SU-DHL-6 (cell line): Measurements from ENCODE around the gene ATPAF1.

Source experiments
- H2AFZ ChIP-seq: fragments of 200-600 bp; sonication (generic); 2 replicates; pipeline ENCODE4 v1.6.1; 2014; ENCODE audit warnings: low read depth, mild to moderate bottlenecking, moderate library complexity, mixed read lengths, antibody characterized with exemption, low read length; ENCODE audit not compliant: severe bottlenecking
- H3F3A ChIP-seq: fragments of 200-600 bp; shearing (Covaris generic); 2 replicates; pipeline ENCODE4 v1.6.0; 2016; ENCODE audit warnings: antibody characterized with exemption, mild to moderate bottlenecking; ENCODE audit not compliant: insufficient read depth
- H3K27ac ChIP-seq: fragments of 200-600 bp; sonication (generic); 2 replicates; pipeline ENCODE4 v1.5.1; 2016; ENCODE audit warnings: low read depth, mild to moderate bottlenecking, low read length, moderate library complexity, mixed read lengths
- H3K27me3 ChIP-seq: fragments of 200-600 bp; sonication (generic), shearing (Covaris generic); 2 replicates; pipeline ENCODE4 v1.6.0; 2014; ENCODE audit warnings: mild to moderate bottlenecking, low read length
- H3K36me3 ChIP-seq: fragments of 200-600 bp; sonication (generic); 2 replicates; pipeline ENCODE4 v1.6.1; 2014; ENCODE audit warnings: mild to moderate bottlenecking, low read length, mixed read lengths
- H3K4me2 ChIP-seq: fragments of 300-600, 200-600 bp; shearing (Covaris generic), sonication (generic); 2 replicates; pipeline ENCODE4 v1.6.0; 2014; ENCODE audit warnings: low read length, low read depth, mild to moderate bottlenecking; ENCODE audit not compliant: poor library complexity, severe bottlenecking
- H3K4me3 ChIP-seq: fragments of 200-600 bp; sonication (generic); 2 replicates; pipeline ENCODE4 v1.5.1; 2014; ENCODE audit warnings: antibody characterized with exemption, low read length, mild to moderate bottlenecking, mixed read lengths; ENCODE audit not compliant: insufficient read depth, poor library complexity, severe bottlenecking
- H3K79me2 ChIP-seq: fragments of 200-600 bp; sonication (generic); 2 replicates; pipeline ENCODE4 v1.6.1; 2014; ENCODE audit warnings: mild to moderate bottlenecking, low read length, moderate library complexity; ENCODE audit not compliant: insufficient read depth
- H3K9ac ChIP-seq: fragments of 200-600 bp; sonication (generic); 2 replicates; pipeline ENCODE4 v1.7.0; 2014; ENCODE audit warnings: mild to moderate bottlenecking, low read length
- H3K9me2 ChIP-seq: fragments of 200-600 bp; sonication (generic); replicated peaks from 2 replicates; pipeline ENCODE4 v1.6.1; 2014; ENCODE audit warnings: low read length; ENCODE audit not compliant: insufficient read depth
- H3K9me3 ChIP-seq: fragments of 200-600 bp; sonication (generic); 2 replicates; pipeline ENCODE4 v1.6.1; 2014; ENCODE audit warnings: low read length, mixed read lengths; ENCODE audit not compliant: insufficient read depth
- H4K20me1 ChIP-seq: fragments of 200-600 bp; sonication (generic); 2 replicates; pipeline ENCODE4 v1.6.1; 2014; ENCODE audit warnings: low read depth, mild to moderate bottlenecking, antibody characterized with exemption, low read length, moderate library complexity, mixed read lengths
- EZH2phosphoT487 ChIP-seq: fragments of 200-600 bp; sonication (generic), shearing (Covaris generic); conservative IDR thresholded peaks from 2 replicates; pipeline ENCODE4 v1.6.1; 2018; ENCODE audit warnings: mild to moderate bottlenecking, antibody characterized with exemption, low read length, moderate library complexity, mixed read lengths
- TF ChIP-seq, protein P1 (sequence below): fragments of 200-600 bp; sonication (generic); IDR thresholded peaks from one replicate; pipeline ENCODE4 v1.5.1; 2017; ENCODE audit warnings: antibody characterized with exemption, mild to moderate bottlenecking, low read length, moderate library complexity; ENCODE audit not compliant: insufficient read depth, poor library complexity, severe bottlenecking

The ATPAF1 gene

DNA sequence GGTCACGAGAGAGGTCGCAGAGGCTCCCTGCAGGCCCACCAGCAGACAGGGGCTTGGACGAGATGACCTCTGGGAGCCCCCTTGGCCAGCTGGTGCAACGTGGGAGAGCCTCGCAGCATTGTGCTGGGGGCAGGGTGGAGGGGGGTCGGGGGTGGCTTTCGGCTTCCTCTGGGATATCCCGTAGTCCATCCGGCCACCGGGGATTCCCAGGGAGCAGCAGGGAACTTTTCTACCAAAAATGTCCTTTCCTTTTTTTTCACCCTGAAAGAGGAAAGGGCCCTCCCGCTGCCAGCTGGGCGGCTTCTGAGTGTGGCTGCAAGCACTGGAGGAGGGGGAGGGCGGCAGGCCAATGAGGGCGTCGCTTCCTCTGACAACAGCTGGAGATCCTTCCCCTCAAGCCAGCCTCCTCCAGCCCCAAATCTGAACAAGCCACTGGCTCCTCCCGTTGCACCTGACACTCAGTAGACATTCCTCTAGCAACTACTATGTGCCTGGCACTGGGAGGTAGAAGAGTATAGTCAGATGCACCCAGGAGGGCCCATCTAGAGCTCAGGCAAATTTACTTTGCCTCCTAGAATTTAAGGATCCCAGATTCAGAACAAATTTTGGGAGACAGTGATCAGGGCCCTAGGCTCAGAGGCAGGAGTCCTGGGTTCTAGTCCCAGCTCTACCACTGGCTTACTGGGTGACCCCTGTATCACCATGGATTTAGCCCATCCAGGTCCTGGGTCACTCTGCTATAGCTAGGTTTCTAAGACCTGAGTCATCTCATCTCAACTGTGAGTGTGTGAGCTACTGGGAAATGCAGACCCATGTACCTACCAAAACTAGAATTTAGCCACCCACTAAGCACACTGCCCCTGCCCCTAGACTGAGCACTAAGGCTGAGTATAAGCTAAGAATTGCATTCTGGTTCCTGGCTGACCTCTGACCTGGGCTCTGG is 54.2 kb downstream of the ATPAF1 start:
- H2AFZ ChIP-seq, result no peak overlapping the region
- H3K27ac ChIP-seq, result no peak overlapping the region
- H3K9ac ChIP-seq, result no peak overlapping the region
- H3K4me2 ChIP-seq, result no peak overlapping the region
- no peaks in the 10 kb centered on the region for H3F3A ChIP-seq
- no peaks in the 10 kb centered on the region for H3K9me2 ChIP-seq
- no peak for TF ChIP-seq EZH2phosphoT487
- TF ChIP-seq, protein P1, sequence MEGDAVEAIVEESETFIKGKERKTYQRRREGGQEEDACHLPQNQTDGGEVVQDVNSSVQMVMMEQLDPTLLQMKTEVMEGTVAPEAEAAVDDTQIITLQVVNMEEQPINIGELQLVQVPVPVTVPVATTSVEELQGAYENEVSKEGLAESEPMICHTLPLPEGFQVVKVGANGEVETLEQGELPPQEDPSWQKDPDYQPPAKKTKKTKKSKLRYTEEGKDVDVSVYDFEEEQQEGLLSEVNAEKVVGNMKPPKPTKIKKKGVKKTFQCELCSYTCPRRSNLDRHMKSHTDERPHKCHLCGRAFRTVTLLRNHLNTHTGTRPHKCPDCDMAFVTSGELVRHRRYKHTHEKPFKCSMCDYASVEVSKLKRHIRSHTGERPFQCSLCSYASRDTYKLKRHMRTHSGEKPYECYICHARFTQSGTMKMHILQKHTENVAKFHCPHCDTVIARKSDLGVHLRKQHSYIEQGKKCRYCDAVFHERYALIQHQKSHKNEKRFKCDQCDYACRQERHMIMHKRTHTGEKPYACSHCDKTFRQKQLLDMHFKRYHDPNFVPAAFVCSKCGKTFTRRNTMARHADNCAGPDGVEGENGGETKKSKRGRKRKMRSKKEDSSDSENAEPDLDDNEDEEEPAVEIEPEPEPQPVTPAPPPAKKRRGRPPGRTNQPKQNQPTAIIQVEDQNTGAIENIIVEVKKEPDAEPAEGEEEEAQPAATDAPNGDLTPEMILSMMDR, result no peak
- no peak overlapping the region for H3K4me3 ChIP-seq
- no peaks in the 10 kb centered on the region for H3K9me3 ChIP-seq
- H4K20me1 ChIP-seq, result no peaks in the 10 kb centered on the region
- no peaks in the 10 kb centered on the region for H3K36me3 ChIP-seq
- no peaks in the 10 kb centered on the region for H3K79me2 ChIP-seq
- no peaks in the 10 kb centered on the region for H3K27me3 ChIP-seq

DNA sequence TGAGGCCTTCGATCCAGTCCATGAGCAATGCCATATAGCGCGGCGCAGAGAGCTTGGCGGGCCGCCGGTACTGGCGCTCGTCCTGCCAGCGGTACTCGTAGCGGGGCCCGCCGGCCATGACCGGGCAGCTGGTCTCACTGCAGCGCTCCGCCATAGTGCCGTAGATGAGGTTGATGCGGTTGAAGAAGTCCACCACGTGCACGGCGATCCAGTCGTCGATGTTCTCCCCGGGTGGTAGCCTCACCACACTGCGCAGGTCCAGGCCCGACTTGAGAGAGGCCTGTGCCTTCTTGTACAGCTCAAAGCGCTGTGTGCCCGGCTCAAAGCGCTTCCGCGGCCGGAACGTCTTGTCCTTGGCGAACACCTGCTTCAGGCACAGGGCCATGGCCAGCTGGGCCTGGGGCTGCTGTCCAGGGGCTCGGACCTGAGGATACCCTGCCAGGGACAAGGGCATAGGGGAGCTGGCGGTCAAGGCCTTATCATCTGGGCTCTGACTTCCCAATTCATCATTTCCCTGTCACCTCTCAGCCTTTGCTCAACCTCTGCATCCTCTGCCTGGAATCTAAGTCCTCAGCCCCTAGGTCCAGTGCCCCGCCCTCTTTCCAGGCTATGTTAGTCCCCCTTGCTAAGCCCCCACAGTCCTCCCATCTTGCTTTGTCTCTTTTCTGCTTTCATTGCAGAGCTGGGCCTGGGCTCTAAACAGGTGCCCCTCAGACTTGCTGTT is 55.1 kb downstream of the ATPAF1 start:
- no peaks in the 10 kb centered on the region for H3K27me3 ChIP-seq
- TF ChIP-seq, protein P1, result no peak
- TF ChIP-seq EZH2phosphoT487, result no peak
- H4K20me1 ChIP-seq, result no peaks in the 10 kb centered on the region
- H2AFZ ChIP-seq, result no peak overlapping the region
- no peaks in the 10 kb centered on the region for H3K36me3 ChIP-seq
- no peaks in the 10 kb centered on the region for H3F3A ChIP-seq
- no peaks in the 10 kb centered on the region for H3K79me2 ChIP-seq
- no peaks in the 10 kb centered on the region for H3K9me3 ChIP-seq
- H3K4me3 ChIP-seq, result no peak overlapping the region
- H3K9me2 ChIP-seq, result no peaks in the 10 kb centered on the region
- H3K27ac ChIP-seq, result no peak overlapping the region
- H3K4me2 ChIP-seq, result no peak overlapping the region
- H3K9ac ChIP-seq, result no peak overlapping the region

DNA sequence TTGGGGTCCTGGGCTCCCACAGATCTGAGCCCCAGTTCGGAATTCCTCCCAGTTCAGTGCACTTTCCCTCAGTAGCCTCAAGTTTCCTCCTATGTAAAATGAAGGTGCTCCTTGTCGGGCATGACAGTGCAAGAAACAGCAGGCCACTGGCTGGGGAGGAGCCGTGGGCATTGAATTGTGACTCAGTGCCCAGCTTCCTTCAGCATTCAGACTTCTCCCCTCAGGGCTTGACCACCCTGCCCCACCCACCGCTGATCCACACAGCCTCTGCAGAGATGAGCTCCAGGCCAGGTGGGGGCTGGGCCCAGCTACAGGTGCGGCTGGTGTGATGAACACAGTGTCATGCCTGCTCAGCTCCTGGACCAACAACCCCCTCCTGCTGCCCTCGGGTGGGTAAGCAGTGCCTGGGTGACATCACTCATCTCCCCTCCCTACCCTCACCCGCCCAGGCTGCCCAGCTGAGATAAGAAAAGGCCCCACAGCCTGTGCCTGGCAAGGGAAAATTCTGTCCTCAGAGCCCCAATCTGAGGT is 56.4 kb downstream of the ATPAF1 start:
- Histone ChIP-seq H3K27me3 (no peaks in the 10 kb centered on the region), H3K9me2 (no peaks in the 10 kb centered on the region), H3K4me2 (no peak overlapping the region), H3K9me3 (no peaks in the 10 kb centered on the region), H3K9ac (no peak overlapping the region), H3K79me2 (no peaks in the 10 kb centered on the region), H3F3A (no peaks in the 10 kb centered on the region), H4K20me1 (no peaks in the 10 kb centered on the region), H2AFZ (no peak overlapping the region), H3K36me3 (no peaks in the 10 kb centered on the region), H3K4me3 (no peak overlapping the region), H3K27ac (no peak overlapping the region)
- no peak for TF ChIP-seq EZH2phosphoT487
- TF ChIP-seq, protein P1, result no peak
